Activated CD4-positive, alpha-beta T cell treated with anti-CD3 and anti-CD28 coated beads, Interleukin-2, amount 50 U/mL, for 1 hour (primary cell): ENCODE measurements around the gene NBEA.
A peak's percentile ranks its signal among the peaks of the same experiment; 100 is the strongest.
"Not testable (repeated sequence)": the region's sequence is repeated elsewhere in the genome, so short reads cannot be mapped to it uniquely, and the experiment has no call there.

Experiments
- DNase-seq: peaks from one replicate; pipeline ENCODE4 v3.0.0-alpha.2; 2020

The NBEA gene, protein sequence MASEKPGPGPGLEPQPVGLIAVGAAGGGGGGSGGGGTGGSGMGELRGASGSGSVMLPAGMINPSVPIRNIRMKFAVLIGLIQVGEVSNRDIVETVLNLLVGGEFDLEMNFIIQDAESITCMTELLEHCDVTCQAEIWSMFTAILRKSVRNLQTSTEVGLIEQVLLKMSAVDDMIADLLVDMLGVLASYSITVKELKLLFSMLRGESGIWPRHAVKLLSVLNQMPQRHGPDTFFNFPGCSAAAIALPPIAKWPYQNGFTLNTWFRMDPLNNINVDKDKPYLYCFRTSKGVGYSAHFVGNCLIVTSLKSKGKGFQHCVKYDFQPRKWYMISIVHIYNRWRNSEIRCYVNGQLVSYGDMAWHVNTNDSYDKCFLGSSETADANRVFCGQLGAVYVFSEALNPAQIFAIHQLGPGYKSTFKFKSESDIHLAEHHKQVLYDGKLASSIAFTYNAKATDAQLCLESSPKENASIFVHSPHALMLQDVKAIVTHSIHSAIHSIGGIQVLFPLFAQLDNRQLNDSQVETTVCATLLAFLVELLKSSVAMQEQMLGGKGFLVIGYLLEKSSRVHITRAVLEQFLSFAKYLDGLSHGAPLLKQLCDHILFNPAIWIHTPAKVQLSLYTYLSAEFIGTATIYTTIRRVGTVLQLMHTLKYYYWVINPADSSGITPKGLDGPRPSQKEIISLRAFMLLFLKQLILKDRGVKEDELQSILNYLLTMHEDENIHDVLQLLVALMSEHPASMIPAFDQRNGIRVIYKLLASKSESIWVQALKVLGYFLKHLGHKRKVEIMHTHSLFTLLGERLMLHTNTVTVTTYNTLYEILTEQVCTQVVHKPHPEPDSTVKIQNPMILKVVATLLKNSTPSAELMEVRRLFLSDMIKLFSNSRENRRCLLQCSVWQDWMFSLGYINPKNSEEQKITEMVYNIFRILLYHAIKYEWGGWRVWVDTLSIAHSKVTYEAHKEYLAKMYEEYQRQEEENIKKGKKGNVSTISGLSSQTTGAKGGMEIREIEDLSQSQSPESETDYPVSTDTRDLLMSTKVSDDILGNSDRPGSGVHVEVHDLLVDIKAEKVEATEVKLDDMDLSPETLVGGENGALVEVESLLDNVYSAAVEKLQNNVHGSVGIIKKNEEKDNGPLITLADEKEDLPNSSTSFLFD (N-terminal part only)

DNA sequence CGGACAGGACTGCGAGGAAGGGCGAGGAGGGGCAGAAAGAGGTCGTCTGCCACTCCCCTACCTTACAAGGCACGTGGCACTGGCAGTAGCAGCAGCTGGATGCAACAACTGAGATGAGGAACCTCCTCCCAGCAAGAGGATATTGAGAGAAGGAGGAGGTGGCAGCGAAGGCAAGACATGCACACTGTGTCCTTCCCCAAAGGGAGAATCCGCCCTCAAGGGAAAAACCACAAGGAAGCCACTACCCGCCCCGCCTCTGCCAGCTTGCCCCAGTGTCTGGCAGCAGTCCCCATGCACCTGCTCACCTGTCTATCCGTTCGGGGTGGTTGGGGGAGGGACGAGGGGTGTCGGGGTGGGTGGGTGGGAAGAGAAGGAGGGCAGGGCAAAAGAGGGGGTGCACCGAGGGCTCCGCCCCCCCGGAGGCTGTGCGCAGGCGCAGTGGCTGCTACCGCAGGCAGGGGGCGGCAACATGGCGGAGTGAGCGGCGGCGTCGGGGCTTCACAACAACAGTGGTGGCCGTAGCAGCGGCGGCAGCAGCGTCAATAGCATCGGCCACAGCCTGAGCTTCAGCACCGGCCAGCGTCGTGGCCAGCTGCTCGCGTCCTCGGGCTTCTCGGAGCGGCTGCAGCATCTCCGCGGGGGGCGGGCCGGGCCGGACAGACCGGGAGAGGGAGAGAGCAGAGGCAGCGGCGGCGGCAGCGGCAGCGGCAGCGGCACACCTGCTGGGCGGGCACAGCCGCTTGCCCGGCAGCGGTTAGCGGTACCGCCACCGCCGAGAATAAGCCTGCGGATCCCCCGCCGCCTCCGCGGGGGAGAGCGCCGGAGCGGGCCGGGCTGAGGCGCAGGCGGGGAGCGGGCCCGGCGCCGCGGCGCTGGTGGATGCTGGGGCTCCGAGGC, at the start of gene NBEA:
Gene NBEA (plus strand): TSS at position 436 of the 897 bp plus-strand sequence. CDS start 551 bp downstream, outside the sequence.
- peak; percentile 63 for DNase-seq

DNA sequence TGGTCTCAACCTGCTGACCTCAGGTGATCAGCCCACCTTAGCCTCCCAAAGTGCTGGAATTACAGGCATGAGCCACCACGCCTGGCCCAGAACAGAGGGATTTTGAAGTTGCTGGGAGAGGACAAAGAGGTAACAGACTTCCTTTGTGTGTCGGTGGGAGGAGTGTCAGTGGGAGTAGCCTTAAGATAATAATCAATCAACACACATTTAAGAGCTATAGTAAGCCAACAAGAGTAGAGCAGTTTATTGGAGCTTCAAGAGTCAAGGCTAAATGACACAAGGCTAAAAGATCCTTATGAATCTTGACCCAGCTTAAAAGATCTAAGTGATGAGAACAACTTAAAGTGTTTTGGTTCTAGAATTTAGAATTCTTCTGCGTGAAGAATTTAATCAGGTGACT, 47.3 kb upstream of the NBEA start:
- DNase-seq, result no peak

DNA sequence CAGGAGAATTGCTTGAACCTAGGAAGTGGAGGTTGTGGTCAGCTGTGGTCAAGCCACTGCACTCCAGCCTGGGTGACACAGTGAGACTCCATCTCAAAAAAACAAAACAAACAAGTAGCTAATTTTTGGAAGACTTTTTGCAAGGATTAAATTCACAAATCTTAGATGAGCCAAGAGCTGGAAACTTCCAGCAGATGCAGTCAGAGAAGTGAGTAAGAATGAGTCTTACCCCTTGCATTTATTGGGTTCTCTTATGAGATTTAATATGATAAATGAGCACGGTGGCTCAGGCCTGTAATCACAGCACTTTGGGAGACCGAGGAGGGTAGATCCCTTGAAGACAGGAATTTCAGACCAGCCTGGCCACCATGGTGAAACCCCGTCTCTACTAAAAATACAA, 44.9 kb upstream of the NBEA start:
- DNase-seq, result no peak

DNA sequence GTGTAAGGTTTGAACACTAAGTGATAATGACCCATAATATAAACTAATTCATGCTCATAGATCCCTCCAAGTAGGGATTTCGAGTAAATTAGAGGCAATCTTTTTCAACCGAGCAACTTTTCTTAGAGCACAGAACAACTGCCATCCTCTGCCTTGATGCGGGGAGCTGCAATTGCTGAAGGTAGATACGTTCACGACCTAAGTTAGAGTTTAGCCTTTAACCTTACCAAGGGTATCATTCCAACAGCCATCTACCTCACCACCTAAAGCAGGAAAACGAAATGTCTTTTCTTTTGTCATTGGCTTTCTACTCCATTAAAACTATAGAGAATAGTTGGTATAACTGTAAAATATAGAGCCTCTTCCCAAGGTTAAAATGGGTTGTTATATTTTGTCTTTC, 42.2 kb upstream of the NBEA start:
- no peak for DNase-seq

DNA sequence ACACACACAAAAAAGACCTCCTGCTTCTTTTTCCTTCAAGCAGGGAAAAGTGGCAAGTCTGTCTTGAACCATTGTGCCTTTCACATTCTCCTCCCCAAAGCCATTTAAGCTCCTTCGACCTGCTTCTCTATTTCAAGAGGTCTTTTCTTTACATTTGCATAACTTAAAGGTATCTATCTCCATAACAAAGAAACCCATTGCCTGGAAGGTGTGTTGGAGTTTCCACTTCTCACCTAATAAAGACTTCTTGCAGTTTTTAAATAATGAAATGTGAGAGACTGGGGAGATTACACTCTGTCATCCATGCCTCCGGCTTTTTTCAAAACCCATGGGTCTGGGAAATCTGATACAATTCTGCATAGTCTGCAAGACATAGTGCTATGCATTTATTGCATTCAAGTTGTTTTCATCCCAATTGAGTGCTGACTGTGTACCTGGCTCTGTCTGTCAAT, 41.8 kb upstream of the NBEA start:
- DNase-seq, result no peak

DNA sequence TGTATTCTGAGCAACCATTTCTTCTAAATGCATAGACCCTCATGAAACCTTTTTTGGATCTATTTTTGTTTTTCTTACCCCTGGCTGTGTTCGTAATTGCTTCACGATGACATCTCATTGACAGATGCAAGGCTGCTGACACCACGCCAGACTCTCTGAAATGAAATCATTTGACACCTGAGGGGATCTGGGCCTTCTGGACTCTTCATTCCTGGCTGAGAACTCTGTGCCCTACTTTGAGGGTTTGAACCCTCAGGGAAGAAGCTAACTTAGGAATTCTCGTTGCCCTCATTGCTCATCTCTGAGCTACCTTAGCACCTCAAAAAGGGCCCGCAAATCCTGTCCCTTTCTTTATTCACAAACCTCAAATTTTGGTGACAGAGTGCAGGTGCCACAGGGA, 40.5 kb upstream of the NBEA start:
- no peak for DNase-seq

DNA sequence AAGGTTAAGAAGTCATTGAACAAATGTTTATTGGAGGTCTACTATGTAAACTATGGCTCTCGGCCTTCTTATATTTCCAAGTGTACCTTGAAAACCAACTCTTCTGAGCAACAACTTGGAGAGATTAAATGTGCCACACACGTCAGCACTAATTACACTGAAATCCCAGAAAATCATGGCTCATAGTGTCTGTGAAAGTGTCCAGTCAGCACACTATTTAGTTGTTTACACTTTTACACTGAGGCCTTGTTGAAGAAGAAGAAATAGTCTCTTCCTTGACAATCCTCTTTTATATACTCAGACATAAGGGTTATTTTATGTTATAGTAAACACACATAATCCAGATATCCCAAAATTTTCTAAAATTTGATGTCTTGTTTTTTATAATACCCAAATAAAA, 30.9 kb upstream of the NBEA start:
- DNase-seq, result no peak

DNA sequence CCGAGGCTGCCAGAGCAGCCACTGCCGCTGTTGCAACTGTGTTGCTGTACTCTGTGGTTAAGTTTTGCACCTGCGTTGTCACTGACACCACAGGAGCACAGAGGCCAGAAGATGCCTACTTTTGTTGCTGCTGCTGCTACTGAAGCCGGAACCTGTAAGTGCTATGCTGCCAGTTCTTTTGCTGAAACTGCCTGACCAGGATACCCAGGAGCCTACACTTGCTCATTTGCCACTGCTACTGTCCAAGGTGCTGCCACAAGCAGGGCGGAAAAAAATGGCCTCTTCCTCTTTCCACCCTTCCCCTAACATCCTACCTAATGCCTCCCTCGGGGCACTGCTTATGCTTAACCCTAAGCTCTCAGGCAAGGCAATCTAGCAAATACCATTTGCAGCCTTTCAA, 29.0 kb upstream of the NBEA start:
- no peak for DNase-seq

DNA sequence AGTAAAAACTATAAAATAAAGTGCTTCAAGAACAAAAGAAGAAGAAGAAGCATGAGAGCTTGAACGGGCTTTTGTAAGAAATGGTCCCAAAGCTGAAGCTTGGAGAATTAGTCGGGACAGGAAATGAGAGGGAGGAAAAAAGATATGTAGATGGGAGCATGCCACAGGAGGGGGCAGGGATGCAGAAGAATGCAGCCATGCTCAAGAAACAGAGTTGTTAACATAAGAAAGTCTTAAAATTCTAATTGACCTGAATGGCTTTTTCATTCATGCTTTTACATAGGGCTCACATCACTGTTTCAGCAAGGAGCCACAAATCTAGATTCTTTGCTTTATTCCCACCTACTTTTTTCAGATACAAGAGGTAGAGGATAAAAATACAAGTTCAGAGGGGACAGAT, 27.7 kb upstream of the NBEA start:
- no peak for DNase-seq

DNA sequence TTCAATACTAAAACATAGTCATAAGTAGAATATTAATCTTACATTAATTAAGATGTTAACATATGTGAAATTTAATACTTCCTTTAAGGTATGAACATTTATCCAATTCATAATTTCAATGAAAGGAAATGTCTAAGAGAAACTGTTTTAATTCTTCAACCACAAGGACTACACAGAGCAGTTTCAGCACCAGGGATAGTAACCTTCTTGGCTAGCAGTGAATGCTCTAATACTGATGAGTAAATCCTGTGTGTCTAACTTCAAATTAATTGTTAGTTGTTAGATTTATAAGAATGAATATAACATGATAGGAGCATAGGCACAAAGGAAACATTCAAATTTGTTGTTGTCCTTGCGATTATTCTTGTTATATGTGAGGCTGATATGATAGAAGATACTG, 15.6 kb upstream of the NBEA start:
- DNase-seq, result no peak

DNA sequence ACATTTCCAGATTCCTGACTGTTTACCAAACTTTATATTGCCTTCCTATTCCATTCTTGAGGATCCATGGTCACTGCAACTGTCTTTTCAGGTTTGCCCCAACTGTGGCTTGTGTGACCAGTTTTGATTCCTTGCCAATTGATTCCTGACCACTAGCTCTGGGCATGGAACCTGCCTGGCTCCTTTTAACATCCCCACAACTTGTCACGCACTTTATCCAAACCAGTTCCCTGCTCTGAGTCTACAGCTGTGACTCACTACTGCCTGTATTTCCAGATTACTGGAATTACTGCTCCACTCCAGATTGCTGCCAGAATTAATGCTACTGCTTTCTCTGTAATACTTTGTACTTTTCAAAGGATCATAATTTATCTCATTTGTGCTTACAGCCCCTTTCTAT, 13.4 kb upstream of the NBEA start:
- not testable (repeated sequence) for DNase-seq

DNA sequence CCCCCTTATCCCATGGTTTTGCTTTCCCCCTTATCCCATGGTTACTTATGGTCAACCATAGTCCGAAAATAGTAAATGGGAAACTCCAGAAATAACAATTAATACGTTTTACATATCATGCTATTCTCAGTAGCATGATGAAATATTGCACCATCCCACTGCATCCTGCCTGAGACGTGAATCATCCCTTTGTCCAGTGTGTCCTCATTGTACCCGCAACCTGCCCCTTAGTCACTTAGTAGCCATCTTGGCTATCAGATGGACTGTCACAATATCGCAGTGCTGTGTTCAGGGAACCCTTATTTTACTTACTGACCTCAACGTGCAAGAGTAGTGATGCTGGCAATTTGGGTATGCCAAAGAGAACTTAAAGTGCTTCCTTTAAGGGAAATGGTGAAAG, 10.5 kb upstream of the NBEA start:
- no peak for DNase-seq

DNA sequence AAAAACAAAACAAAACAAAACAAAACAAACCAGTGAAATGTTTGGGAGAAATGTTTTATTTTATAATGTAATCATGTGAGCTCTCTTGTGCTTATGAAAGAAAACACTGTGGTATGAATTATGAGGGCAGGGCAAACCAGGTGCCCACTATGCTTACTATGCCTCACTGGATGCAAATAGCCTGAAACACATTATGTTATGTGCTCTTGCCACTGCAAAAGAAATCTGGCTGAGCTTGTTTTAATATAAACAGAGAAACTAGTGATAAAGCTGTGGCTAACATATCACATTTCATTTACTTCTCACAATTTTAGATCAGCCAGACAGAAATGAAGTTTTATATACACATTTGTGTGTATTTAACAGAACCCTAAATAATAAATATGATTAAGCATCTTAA, 8.7 kb upstream of the NBEA start:
- no peak for DNase-seq

DNA sequence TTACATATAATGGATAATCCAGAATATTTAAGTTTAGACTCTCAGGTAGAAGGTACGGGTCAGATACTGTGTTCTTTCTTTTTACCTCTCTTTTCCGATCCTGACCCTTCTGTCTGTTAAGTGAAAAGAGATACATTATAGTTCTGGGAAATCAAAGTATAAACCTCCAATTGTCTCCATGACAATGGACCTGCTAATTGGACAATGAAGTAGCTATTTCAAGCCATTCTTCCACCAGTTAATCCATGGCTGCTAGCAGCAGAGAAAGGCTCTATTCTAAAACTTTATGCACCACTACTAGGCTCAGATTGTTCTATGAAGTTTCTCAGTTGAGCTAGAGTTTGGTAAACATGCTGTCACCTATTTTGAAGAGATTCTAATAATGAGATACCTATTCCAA, 8.3 kb upstream of the NBEA start:
- DNase-seq, result no peak

DNA sequence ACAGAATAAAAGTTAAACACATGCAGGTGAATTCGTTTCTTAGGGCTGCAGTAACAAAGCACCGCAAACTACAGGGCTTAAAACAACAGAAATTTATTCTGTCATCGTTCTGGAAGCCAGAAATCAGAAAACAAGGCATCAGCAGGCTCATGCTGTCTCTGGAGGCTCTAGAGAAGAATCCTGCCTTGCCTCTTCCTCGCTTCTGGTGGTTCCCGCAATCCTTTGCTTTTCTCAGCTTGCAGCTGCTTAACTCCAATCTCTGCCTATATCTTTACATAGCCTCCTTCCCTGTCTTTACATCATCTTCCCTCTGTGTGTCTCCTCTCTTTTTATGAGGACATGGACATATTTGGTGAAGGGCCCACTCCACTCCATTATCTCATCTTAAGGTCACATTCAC, 6.2 kb upstream of the NBEA start:
- DNase-seq, result no peak

DNA sequence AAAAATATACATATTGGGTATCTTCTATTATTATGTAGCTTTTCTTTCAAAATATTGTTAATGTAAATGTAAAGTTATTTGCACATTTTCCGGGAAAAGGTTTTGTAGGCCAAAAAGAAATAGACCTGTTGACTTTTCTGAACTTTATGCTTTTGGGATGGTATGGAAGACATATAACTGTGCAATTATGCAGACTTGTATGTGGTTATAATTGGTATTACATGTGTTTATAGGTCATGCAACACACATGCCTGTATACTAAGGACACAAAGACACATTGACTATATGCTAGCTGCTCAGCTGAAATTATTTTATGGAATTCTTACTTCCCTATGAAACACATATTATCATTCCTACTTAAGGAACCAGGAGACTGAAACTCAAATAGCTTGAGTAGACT, 2.3 kb upstream of the NBEA start:
- DNase-seq, result no peak

DNA sequence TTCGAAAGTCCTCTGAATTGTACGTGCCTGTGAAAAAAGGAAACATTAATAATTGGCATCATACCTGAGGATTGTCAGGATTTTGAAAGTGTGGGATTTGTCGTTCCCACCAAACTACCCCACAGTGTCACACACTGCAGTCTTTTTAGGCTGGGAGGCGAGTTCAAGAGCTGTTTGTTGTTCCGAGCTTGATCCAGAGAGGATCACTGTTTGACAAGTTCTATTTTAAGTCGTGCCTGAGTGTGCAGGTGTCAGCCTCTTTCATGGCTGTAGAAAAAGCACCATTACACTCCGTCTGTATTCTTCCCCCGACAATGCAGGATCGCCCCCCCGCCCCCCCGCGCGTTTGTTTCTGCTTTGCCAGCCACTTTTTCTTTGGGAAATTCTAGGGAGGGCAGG, 635 bp upstream of the NBEA start:
- DNase-seq, result no peak

DNA sequence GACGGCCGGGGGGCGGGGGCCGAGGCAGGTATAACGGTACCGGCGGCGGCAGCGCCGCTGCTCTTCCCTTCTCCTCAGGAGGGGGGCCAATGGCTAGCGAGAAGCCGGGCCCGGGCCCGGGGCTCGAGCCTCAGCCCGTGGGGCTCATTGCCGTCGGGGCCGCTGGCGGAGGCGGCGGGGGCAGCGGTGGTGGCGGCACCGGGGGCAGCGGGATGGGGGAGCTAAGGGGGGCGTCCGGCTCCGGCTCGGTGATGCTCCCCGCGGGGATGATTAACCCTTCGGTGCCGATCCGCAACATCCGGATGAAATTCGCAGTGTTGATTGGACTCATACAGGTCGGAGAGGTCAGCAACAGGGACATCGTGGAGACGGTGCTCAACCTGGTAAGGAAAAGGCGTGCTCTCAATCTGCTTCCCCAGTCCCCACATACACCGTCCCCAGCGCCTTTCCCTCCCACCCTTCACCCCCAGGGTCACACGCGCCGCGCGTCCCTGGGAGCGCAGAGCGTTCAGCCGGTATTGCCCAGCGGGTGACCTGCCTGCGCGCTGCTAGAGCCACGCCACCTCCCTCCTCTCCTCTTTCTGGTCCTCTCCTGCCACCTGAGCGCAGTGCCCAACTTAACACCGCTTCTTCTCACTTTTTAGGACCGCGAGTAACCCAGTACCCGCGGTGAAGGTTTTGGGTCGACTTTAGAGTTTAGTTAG, 814 bp downstream of the NBEA start:
- DNase-seq, result no peak

DNA sequence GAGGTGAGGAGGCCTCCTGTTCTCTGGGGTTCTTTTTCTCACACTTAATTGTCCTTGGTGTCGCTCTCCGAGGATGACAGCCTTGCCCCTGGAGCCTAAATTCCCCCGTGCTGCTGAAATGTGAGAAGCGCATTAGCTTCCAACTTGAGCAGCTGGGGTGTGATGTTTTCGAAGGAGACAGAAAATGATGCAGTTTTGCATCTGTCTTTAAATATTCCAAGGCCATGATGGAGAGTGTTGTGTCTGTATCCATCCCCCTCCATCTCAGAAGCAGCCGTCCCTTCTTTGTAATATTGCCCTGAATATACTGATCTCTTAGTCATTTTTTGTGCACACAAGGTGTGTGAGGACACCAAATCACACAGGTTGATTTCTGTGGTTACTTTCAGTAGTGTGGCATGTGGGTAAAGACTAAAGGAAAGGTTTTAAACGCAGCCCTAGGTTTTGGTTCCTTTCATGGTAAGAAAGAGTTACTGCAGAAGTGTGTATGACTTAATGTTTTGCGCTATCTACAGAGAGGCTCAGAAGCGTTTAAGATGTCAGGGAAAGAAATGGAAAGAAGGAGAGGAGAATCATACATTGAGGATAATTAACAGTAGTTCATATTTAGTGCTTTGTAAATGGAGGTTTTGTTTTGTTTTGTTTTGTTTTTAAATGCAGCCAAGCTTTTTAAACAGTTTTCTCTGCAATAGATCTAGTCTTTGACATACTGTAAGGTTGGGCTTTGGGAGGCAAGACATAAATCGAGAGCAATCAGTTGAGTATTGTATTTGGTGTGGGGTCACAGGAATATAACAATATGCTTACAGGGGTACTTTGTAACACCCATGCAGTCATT, 1.6 kb downstream of the NBEA start:
- DNase-seq, result no peak

DNA sequence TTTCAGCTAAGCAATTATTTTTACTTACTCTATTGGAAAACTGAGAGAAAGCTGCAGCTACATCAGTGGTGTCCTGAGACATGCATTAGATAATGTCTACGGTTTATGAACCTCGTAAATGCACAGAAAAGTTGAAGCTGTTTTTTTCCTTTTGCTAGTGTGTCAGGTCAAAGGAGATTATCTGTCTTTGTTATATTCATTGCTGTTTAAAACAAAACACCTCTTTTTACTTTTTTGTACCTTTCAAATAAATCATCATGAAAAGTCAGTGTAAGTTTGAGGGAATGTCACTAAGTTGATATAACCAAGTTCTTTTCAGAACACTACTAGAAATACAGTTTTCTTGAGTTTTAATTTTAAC, 2.2 kb downstream of the NBEA start:
- no peak for DNase-seq

DNA sequence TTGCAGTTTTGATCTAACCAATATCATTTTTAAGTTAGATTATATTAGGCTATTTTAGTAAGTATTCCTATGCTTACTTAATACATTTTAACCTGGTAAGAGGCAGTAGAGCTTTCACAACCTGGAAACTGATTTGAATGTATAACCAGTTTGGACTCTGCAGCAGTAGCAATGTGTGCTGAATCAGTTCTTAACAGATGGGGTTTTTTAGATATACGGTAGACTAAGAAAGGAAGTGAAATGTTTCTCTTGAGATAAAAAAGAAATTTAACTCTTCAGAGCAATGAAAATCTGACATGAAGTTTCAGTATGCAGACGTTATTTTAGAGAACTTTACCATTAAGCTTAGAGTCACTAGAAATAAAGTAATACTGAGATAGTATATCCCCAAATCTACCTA, 2.7 kb downstream of the NBEA start:
- DNase-seq, result no peak
